NT2/D1 (cell line): ENCODE measurements around the gene POLR2E.

ENCODE experiments used
- SUZ12 ChIP-seq: IDR thresholded peaks from 2 replicates; pipeline ENCODE4 v1.6.1; 2011; ENCODE audit not compliant: insufficient read length, insufficient read depth; ENCODE audit errors: extremely low read depth
- YY1 ChIP-seq: IDR thresholded peaks from 2 replicates; pipeline ENCODE4 v1.6.1; 2011; ENCODE audit not compliant: insufficient read length, insufficient read depth
- ZNF274 ChIP-seq: IDR thresholded peaks from 2 replicates; pipeline ENCODE4 v1.6.1; 2011; ENCODE audit warnings: mild to moderate bottlenecking, low read depth, low read length

GRCh38 chr19:1090731-1091543, 4.2 kb downstream of the POLR2E start:
- TF ChIP-seq SUZ12 (no peak), ZNF274 (no peak), YY1 (no peak)
